Measurements from ENCODE around the gene CAPZA3. TPM values are rescaled to one million over a fixed set of nuclear protein-coding genes. Genes with fewer than 3 reads are reported as not detected.

Gene CAPZA3
- total RNA-seq, 1 donor, result not detected

GRCh38 chr12:18703911-18704310, 34.0 kb upstream of the CAPZA3 start:
- no peak overlapping the region for H3K4me3 ChIP-seq (ENCODE audit: low read depth, low read length)
- TF ChIP-seq CTCF (IDR thresholded peaks at IDR 0.05; ENCODE audit: insufficient read depth, low read length), result no peak
- DNase-seq (ENCODE audit: low read depth), result peak; percentile 21

- no peak for TF ChIP-seq CTCF (IDR thresholded peaks at IDR 0.05; ENCODE audit: insufficient read depth, low read length)
- H3K4me3 ChIP-seq (ENCODE audit: low read depth, low read length), result no peak overlapping the region
- peak; percentile 38 for DNase-seq (ENCODE audit: low read depth)
Measured at GRCh38 chr12:18706798-18707197, 31.1 kb upstream of the CAPZA3 start.

GRCh38 chr12:18716236-18716635, 21.7 kb upstream of the CAPZA3 start:
- no peak for DNase-seq (ENCODE audit: low read depth)
- no peak for TF ChIP-seq CTCF (IDR thresholded peaks at IDR 0.05; ENCODE audit: insufficient read depth, low read length)
- H3K4me3 ChIP-seq (ENCODE audit: low read depth, low read length), result no peak overlapping the region

GRCh38 chr12:18718462-18718861, 19.5 kb upstream of the CAPZA3 start:
- no peak for TF ChIP-seq CTCF (IDR thresholded peaks at IDR 0.05; ENCODE audit: insufficient read depth, low read length)
- DNase-seq (ENCODE audit: low read depth), result no peak
- no peak overlapping the region for H3K4me3 ChIP-seq (ENCODE audit: low read depth, low read length)

- no peak overlapping the region for H3K4me3 ChIP-seq (ENCODE audit: low read depth, low read length)
- no peak for TF ChIP-seq CTCF (IDR thresholded peaks at IDR 0.05; ENCODE audit: insufficient read depth, low read length)
- DNase-seq (ENCODE audit: low read depth), result peak; percentile 36
Measured at GRCh38 chr12:18719922-18720510, 17.9 kb upstream of the CAPZA3 start.

GRCh38 chr12:18720690-18721089, 17.2 kb upstream of the CAPZA3 start:
- no peak for DNase-seq (ENCODE audit: low read depth)
- no peak for TF ChIP-seq CTCF (IDR thresholded peaks at IDR 0.05; ENCODE audit: insufficient read depth, low read length)

GRCh38 chr12:18721452-18721851, 16.5 kb upstream of the CAPZA3 start:
- TF ChIP-seq CTCF (IDR thresholded peaks at IDR 0.05; ENCODE audit: insufficient read depth, low read length), result no peak
- no peak overlapping the region for H3K4me3 ChIP-seq (ENCODE audit: low read depth, low read length)
- no peak for DNase-seq (ENCODE audit: low read depth)

More at GRCh38 chr12:18720690-18721089, 17.2 kb upstream of the CAPZA3 start:
- no peak overlapping the region for H3K4me3 ChIP-seq (ENCODE audit: low read depth, low read length)

Measured in fibroblast of the aortic adventitia (primary cell).